ENCODE measurements around the gene GDAP2.

Gene GDAP2

DNA sequence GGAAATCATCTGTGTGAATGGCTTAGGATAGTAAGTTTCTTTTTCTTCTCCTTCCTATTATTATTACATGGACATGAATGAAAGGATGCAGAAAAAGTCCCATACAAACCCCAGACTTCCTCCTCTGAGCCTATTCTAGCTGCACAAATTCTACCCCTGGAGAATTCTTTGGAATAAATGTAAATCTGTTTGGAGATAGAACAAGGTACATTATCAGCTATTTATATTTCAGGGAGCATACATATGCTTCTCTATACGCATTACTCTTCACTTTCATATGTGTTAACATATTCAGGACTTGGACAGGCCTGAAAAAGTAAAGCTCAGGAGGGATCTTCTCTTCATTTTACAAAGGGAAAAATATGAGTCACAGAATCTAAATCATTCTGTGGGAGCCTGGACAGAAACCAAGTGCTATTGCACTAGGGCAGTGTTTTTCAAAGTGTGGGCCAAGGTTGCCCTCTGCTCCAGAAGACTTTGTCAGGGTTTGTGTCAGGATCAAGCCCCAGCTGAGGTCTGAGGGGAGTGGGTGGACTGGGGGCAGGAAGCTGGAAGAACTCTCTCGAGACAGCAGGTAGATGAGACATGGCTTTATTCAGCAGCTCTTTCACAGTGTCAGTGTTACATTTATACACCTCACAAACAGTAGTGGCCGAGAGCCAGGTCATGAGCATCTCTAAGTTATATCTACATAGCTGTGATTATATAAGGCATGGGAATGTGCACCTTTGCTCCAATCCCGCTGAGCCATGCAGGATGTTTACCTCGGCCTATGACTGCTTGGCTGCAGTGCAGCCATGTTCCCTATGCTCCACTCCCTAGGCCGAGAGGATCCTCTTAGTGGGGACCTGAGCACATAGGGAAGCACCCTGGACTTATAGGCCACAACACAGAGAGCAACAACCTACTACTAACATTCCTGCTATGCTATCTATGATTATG is 114.3 kb downstream of the GDAP2 start:
- ATAC-seq, result peak; percentile 54; the same call in 2 of the 3 replicates
- TF ChIP-seq PPARA (CRISPR knock-in tag; IDR thresholded peaks at IDR 0.05; ENCODE audit: borderline replicate concordance) (no peak), BACH2 (CRISPR knock-in tag; IDR thresholded peaks at IDR 0.05; ENCODE audit: borderline replicate concordance) (no peak), RARB (CRISPR knock-in tag; IDR thresholded peaks at IDR 0.05) (no peak), GLIS3 (CRISPR knock-in tag; IDR thresholded peaks at IDR 0.05) (no peak), ZNF565 (CRISPR knock-in tag; conservative IDR thresholded peaks at IDR 0.05; ENCODE audit: low read depth) (no peak), ZC3H10 (CRISPR knock-in tag; IDR thresholded peaks at IDR 0.05) (no peak), SNAI2 (CRISPR knock-in tag; IDR thresholded peaks at IDR 0.05) (no peak), ZNF70 (CRISPR knock-in tag; IDR thresholded peaks at IDR 0.05) (no peak), OSR1 (CRISPR knock-in tag; IDR thresholded peaks at IDR 0.05) (no peak), ZFP30 (CRISPR knock-in tag; IDR thresholded peaks at IDR 0.05) (no peak), CSDC2 (CRISPR knock-in tag; IDR thresholded peaks at IDR 0.05) (no peak), TOX (CRISPR knock-in tag; IDR thresholded peaks at IDR 0.05; ENCODE audit: borderline replicate concordance) (no peak), ARNTL (CRISPR knock-in tag; IDR thresholded peaks at IDR 0.05; ENCODE audit: borderline replicate concordance, low read depth) (no peak)
- TF ChIP-seq, protein P1, sequence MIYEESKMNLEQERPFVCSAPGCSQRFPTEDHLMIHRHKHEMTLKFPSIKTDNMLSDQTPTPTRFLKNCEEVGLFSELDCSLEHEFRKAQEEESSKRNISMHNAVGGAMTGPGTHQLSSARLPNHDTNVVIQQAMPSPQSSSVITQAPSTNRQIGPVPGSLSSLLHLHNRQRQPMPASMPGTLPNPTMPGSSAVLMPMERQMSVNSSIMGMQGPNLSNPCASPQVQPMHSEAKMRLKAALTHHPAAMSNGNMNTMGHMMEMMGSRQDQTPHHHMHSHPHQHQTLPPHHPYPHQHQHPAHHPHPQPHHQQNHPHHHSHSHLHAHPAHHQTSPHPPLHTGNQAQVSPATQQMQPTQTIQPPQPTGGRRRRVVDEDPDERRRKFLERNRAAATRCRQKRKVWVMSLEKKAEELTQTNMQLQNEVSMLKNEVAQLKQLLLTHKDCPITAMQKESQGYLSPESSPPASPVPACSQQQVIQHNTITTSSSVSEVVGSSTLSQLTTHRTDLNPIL (CRISPR knock-in tag; IDR thresholded peaks at IDR 0.05; ENCODE audit: low read depth), result no peak
- TF ChIP-seq, protein P2, sequence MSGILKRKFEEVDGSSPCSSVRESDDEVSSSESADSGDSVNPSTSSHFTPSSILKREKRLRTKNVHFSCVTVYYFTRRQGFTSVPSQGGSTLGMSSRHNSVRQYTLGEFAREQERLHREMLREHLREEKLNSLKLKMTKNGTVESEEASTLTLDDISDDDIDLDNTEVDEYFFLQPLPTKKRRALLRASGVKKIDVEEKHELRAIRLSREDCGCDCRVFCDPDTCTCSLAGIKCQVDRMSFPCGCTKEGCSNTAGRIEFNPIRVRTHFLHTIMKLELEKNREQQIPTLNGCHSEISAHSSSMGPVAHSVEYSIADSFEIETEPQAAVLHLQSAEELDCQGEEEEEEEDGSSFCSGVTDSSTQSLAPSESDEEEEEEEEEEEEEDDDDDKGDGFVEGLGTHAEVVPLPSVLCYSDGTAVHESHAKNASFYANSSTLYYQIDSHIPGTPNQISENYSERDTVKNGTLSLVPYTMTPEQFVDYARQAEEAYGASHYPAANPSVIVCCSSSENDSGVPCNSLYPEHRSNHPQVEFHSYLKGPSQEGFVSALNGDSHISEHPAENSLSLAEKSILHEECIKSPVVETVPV (CRISPR knock-in tag; IDR thresholded peaks at IDR 0.05), result no peak
- TF ChIP-seq, protein P3, sequence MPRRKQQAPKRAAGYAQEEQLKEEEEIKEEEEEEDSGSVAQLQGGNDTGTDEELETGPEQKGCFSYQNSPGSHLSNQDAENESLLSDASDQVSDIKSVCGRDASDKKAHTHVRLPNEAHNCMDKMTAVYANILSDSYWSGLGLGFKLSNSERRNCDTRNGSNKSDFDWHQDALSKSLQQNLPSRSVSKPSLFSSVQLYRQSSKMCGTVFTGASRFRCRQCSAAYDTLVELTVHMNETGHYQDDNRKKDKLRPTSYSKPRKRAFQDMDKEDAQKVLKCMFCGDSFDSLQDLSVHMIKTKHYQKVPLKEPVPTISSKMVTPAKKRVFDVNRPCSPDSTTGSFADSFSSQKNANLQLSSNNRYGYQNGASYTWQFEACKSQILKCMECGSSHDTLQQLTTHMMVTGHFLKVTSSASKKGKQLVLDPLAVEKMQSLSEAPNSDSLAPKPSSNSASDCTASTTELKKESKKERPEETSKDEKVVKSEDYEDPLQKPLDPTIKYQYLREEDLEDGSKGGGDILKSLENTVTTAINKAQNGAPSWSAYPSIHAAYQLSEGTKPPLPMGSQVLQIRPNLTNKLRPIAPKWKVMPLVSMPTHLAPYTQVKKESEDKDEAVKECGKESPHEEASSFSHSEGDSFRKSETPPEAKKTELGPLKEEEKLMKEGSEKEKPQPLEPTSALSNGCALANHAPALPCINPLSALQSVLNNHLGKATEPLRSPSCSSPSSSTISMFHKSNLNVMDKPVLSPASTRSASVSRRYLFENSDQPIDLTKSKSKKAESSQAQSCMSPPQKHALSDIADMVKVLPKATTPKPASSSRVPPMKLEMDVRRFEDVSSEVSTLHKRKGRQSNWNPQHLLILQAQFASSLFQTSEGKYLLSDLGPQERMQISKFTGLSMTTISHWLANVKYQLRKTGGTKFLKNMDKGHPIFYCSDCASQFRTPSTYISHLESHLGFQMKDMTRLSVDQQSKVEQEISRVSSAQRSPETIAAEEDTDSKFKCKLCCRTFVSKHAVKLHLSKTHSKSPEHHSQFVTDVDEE (CRISPR knock-in tag; IDR thresholded peaks at IDR 0.05), result no peak
- TF ChIP-seq, protein P4, sequence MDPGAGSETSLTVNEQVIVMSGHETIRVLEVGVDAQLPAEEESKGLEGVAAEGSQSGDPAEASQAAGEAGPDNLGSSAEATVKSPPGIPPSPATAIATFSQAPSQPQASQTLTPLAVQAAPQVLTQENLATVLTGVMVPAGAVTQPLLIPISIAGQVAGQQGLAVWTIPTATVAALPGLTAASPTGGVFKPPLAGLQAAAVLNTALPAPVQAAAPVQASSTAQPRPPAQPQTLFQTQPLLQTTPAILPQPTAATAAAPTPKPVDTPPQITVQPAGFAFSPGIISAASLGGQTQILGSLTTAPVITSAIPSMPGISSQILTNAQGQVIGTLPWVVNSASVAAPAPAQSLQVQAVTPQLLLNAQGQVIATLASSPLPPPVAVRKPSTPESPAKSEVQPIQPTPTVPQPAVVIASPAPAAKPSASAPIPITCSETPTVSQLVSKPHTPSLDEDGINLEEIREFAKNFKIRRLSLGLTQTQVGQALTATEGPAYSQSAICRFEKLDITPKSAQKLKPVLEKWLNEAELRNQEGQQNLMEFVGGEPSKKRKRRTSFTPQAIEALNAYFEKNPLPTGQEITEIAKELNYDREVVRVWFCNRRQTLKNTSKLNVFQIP (CRISPR knock-in tag; IDR thresholded peaks at IDR 0.05; ENCODE audit: borderline replicate concordance, low read depth), result no peak

All from SK-N-SH treated with all-trans-retinoic acid at 6 μM for 48 hours (cell line).